DND-41 (cell line): ENCODE results near the gene DPPA3.

Source experiments
- CTCF ChIP-seq: IDR thresholded peaks from 2 replicates; pipeline ENCODE4 v1.5.1; 2012; ENCODE audit warnings: borderline replicate concordance, low read length, moderate library complexity, mild to moderate bottlenecking; ENCODE audit not compliant: poor library complexity, severe bottlenecking; ENCODE audit errors: extremely low read depth
- EZH2 ChIP-seq: IDR thresholded peaks from 3 replicates; pipeline ENCODE4 v1.6.1; 2012; ENCODE audit warnings: borderline replicate concordance, low read depth, mild to moderate bottlenecking, moderate library complexity, low read length, inconsistent platforms; ENCODE audit not compliant: severe bottlenecking

- TF ChIP-seq CTCF (no peak), EZH2 (no peak)
Observed at GRCh38 chr12:7695566-7696197, 15.6 kb upstream of the DPPA3 start, which contains the start of gene GDF3.
